Measurements from ENCODE around the gene NEK10.
"Not testable (repeated sequence)": the region's sequence is repeated elsewhere in the genome, so short reads cannot be mapped to it uniquely, and the experiment has no call there.

NEK10 gene

DNA sequence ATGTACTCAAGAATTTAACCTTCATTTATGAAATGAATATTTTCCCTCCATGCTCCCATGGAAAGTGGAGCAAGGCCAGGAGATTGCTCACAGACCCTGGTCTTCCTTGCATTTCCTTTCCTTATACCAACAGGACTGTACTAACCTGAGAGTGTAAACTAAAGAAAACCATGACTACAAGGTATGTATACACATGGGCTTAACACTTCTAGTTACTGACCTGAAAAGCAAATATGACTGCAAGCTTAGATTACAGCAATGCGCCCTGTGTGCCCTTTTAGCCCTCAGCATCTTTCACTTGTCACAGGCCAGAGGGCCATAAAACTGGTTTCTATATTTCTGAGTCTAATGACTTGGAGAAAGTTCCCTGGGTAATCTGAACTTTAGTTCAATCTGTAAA is 52.1 kb downstream of the NEK10 start:
- H3K9ac ChIP-seq (ENCODE audit: low read depth in 1 of 2, low read length in 2 of 2): no peak overlapping the region
- no peaks in the 10 kb centered on the region for H3K4me1 ChIP-seq (ENCODE audit: control insufficient read depth in 2 of 2, insufficient read depth in 2 of 2, low read length in 2 of 2)
- H3K9me3 ChIP-seq (ENCODE audit: control insufficient read depth in 2 of 2, low read length in 2 of 2): no peaks in the 10 kb centered on the region

GRCh38 chr3:27315003-27315402 is 54.2 kb downstream of the NEK10 start:
- Histone ChIP-seq H3K4me1 (ENCODE audit: control insufficient read depth in 2 of 2, insufficient read depth in 2 of 2, low read length in 2 of 2) (no peaks in the 10 kb centered on the region), H3K27me3 (ENCODE audit: control insufficient read depth in 2 of 2, insufficient read depth in 2 of 2, low read length in 2 of 2) (no peaks in the 10 kb centered on the region), H3K4me3 (ENCODE audit: low read length in 2 of 2) (no peak overlapping the region), H3K36me3 (ENCODE audit: control insufficient read depth in 2 of 2, insufficient read depth in 2 of 2, low read length in 2 of 2) (no peaks in the 10 kb centered on the region), H3K27ac (ENCODE audit: low read depth in 2 of 2, low read length in 2 of 2) (no peak overlapping the region), H3K9ac (ENCODE audit: low read depth in 1 of 2, low read length in 2 of 2) (no peak overlapping the region), H3K9me3 (ENCODE audit: control insufficient read depth in 2 of 2, low read length in 2 of 2) (no peaks in the 10 kb centered on the region)

More for the DNA sequence above, 52.1 kb downstream of the NEK10 start:
- H3K27me3 ChIP-seq (ENCODE audit: control insufficient read depth in 2 of 2, insufficient read depth in 2 of 2, low read length in 2 of 2): no peaks in the 10 kb centered on the region
- H3K4me3 ChIP-seq (ENCODE audit: low read length in 2 of 2): no peak overlapping the region
- H3K36me3 ChIP-seq (ENCODE audit: control insufficient read depth in 2 of 2, insufficient read depth in 2 of 2, low read length in 2 of 2): no peaks in the 10 kb centered on the region
- H3K27ac ChIP-seq (ENCODE audit: low read depth in 2 of 2, low read length in 2 of 2): no peak overlapping the region

DNA sequence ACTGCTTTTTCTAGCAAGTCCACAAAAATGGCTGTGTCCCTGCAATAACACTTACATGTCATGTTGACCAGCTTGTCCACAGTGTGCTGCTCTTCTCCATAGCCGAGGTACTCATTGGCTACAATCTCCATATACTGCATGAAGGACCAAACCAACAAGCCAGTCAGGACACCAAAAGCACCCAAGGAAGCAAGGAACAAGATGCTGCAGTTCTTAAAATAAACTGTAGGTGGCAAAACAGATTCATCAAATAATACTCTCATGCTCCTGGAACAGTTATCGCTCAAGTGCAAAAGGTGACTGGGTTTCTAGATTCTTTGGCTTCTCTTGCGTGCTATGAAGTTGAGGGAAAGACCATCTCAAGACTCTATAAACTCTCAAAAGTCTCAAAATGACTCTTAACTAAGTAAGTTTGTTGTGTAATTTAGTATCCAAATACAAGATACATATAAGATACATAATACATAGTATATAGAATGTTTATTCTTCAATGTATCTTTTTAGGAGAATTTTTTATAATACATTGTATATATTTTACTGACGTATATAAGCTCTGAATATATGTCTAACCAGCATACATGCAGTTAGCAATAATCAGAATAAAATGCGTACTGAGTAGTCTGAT is 57.0 kb downstream of the NEK10 start:
- no peak overlapping the region for H3K9ac ChIP-seq (ENCODE audit: low read depth in 1 of 2, low read length in 2 of 2)
- no peak overlapping the region for H3K4me3 ChIP-seq (ENCODE audit: low read length in 2 of 2)
- H3K4me1 ChIP-seq (ENCODE audit: control insufficient read depth in 2 of 2, insufficient read depth in 2 of 2, low read length in 2 of 2): no peaks in the 10 kb centered on the region
- H3K27me3 ChIP-seq (ENCODE audit: control insufficient read depth in 2 of 2, insufficient read depth in 2 of 2, low read length in 2 of 2): no peaks in the 10 kb centered on the region
- no peak overlapping the region for H3K27ac ChIP-seq (ENCODE audit: low read depth in 2 of 2, low read length in 2 of 2)
- no peaks in the 10 kb centered on the region for H3K36me3 ChIP-seq (ENCODE audit: control insufficient read depth in 2 of 2, insufficient read depth in 2 of 2, low read length in 2 of 2)
- no peaks in the 10 kb centered on the region for H3K9me3 ChIP-seq (ENCODE audit: control insufficient read depth in 2 of 2, low read length in 2 of 2)

DNA sequence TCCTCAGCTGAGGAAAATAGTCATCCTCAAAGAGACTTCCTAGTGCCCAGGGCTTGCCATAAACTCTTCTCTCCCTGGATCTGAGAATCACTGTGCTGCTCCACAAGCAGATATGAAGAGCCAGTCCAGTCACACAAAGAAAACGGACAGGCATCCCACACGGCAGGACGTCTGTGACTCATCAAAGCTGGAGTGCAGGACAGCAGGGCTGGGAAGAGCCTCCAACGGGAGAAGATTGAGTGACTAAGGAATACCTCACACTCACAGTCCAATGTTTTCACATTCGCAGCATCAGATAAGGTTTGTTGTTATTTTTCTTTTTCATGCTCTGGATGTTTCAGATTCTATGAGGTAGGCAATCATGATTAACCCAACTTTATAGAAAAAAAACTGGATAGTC is 57.8 kb downstream of the NEK10 start:
- H3K9me3 ChIP-seq (ENCODE audit: control insufficient read depth in 2 of 2, low read length in 2 of 2): no peaks in the 10 kb centered on the region
- no peaks in the 10 kb centered on the region for H3K36me3 ChIP-seq (ENCODE audit: control insufficient read depth in 2 of 2, insufficient read depth in 2 of 2, low read length in 2 of 2)
- no peak overlapping the region for H3K9ac ChIP-seq (ENCODE audit: low read depth in 1 of 2, low read length in 2 of 2)
- H3K27me3 ChIP-seq (ENCODE audit: control insufficient read depth in 2 of 2, insufficient read depth in 2 of 2, low read length in 2 of 2): no peaks in the 10 kb centered on the region
- H3K4me1 ChIP-seq (ENCODE audit: control insufficient read depth in 2 of 2, insufficient read depth in 2 of 2, low read length in 2 of 2): no peaks in the 10 kb centered on the region
- H3K27ac ChIP-seq (ENCODE audit: low read depth in 2 of 2, low read length in 2 of 2): no peak overlapping the region
- no peak overlapping the region for H3K4me3 ChIP-seq (ENCODE audit: low read length in 2 of 2)

DNA sequence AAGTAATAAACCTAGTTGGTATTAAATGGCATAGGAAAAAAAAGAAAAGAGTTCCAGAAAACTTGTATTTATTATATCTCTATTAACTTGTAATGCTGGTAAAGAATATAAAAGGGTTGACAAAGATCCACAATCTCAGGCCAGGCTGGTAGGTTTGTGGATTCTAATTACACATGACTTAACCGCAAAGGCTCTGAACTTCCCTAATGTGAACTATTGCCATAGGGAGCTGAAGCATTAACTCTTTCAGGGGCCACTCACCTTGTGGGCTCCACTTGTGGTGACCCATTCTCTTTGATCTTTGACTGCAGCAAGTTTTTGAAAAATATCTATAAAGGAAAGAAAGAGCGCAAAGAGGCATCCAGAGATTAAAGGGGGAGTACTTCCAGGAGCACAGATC is 58.5 kb downstream of the NEK10 start:
- Histone ChIP-seq H3K36me3 (ENCODE audit: control insufficient read depth in 2 of 2, insufficient read depth in 2 of 2, low read length in 2 of 2) (no peaks in the 10 kb centered on the region), H3K27me3 (ENCODE audit: control insufficient read depth in 2 of 2, insufficient read depth in 2 of 2, low read length in 2 of 2) (no peaks in the 10 kb centered on the region), H3K9me3 (ENCODE audit: control insufficient read depth in 2 of 2, low read length in 2 of 2) (no peaks in the 10 kb centered on the region), H3K9ac (ENCODE audit: low read depth in 1 of 2, low read length in 2 of 2) (no peak overlapping the region), H3K27ac (ENCODE audit: low read depth in 2 of 2, low read length in 2 of 2) (no peak overlapping the region), H3K4me3 (ENCODE audit: low read length in 2 of 2) (no peak overlapping the region), H3K4me1 (ENCODE audit: control insufficient read depth in 2 of 2, insufficient read depth in 2 of 2, low read length in 2 of 2) (no peaks in the 10 kb centered on the region)

DNA sequence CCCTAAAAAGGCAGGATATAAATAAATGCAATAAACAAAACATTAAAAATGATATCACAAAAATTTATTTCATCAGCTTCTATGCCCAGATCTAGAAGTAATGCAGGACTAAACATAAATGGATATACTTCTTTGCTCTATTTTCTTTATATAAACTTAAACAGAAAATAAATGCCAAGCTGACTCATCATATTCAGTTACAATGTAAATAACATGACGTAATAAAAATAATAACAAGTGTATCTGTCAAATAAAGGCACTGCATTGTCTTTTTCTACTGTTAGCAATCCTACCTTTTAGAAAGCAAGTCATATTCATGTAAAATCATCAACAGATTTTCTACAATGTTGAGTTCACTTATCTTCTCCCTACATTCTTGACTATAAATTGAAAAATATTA is 61.6 kb downstream of the NEK10 start:
- Histone ChIP-seq H3K36me3 (ENCODE audit: control insufficient read depth in 2 of 2, insufficient read depth in 2 of 2, low read length in 2 of 2) (no peaks in the 10 kb centered on the region), H3K4me1 (ENCODE audit: control insufficient read depth in 2 of 2, insufficient read depth in 2 of 2, low read length in 2 of 2) (no peaks in the 10 kb centered on the region), H3K27ac (ENCODE audit: low read depth in 2 of 2, low read length in 2 of 2) (no peak overlapping the region), H3K4me3 (ENCODE audit: low read length in 2 of 2) (no peak overlapping the region), H3K9me3 (ENCODE audit: control insufficient read depth in 2 of 2, low read length in 2 of 2) (no peaks in the 10 kb centered on the region), H3K9ac (ENCODE audit: low read depth in 1 of 2, low read length in 2 of 2) (no peak overlapping the region), H3K27me3 (ENCODE audit: control insufficient read depth in 2 of 2, insufficient read depth in 2 of 2, low read length in 2 of 2) (no peaks in the 10 kb centered on the region)

DNA sequence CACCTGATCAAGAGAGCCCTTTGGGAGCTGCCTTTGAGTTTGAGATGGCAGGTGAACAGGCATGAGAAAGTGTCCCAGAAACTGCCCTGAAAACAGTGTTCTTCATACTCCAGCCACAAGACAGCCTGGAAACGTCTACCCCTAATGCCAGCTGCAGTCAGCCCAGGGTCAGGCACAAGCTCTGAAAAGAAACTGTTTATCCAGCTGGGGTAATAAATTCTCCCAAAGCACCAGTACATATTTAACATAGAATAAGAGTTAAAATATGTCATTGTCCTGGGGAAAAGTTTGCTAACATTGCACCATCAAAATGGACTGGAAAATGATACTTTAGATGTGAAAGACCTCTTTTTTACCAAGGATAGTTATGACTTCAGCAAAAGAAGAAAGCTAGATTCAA is 66.3 kb downstream of the NEK10 start:
- Histone ChIP-seq H3K9me3 (ENCODE audit: control insufficient read depth in 2 of 2, low read length in 2 of 2) (peaks cover 0 to 2% of the 10 kb centered on the region in 2 donors), H3K4me3 (ENCODE audit: low read length in 2 of 2) (no peak overlapping the region)

DNA sequence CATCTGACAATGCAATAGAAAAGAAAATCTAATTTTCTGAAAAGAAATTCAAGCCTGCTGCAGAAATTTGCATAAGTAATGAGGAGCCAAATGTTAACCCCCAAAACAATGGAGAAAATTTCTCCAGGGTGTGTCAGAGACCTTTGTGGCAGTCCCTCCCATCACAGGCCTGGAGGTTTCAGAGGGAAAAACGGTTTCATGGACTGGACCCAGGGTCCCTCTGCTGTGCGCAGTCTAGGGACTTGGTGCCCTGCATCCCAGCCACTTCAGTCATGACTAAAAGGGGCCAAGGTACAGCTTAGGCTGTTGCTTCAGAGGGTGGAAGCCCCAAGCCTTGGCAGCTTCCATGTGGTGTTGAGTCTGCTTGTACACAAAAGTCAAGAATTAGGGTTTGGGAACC is 70.2 kb downstream of the NEK10 start:
- H3K4me3 ChIP-seq (ENCODE audit: low read length in 2 of 2); H3K9me3 ChIP-seq (ENCODE audit: control insufficient read depth in 2 of 2, low read length in 2 of 2); H3K9ac ChIP-seq (ENCODE audit: low read depth in 1 of 2, low read length in 2 of 2); H3K4me1 ChIP-seq (ENCODE audit: control insufficient read depth in 2 of 2, insufficient read depth in 2 of 2, low read length in 2 of 2); H3K36me3 ChIP-seq (ENCODE audit: control insufficient read depth in 2 of 2, insufficient read depth in 2 of 2, low read length in 2 of 2); H3K27ac ChIP-seq (ENCODE audit: low read depth in 2 of 2, low read length in 2 of 2); H3K27me3 ChIP-seq (ENCODE audit: control insufficient read depth in 2 of 2, insufficient read depth in 2 of 2, low read length in 2 of 2): not testable (repeated sequence)

More for the DNA sequence above, 66.3 kb downstream of the NEK10 start:
- Histone ChIP-seq H3K27me3 (ENCODE audit: control insufficient read depth in 2 of 2, insufficient read depth in 2 of 2, low read length in 2 of 2) (no peaks in the 10 kb centered on the region), H3K27ac (ENCODE audit: low read depth in 2 of 2, low read length in 2 of 2) (no peak overlapping the region), H3K9ac (ENCODE audit: low read depth in 1 of 2, low read length in 2 of 2) (no peak overlapping the region), H3K36me3 (ENCODE audit: control insufficient read depth in 2 of 2, insufficient read depth in 2 of 2, low read length in 2 of 2) (no peaks in the 10 kb centered on the region), H3K4me1 (ENCODE audit: control insufficient read depth in 2 of 2, insufficient read depth in 2 of 2, low read length in 2 of 2) (no peaks in the 10 kb centered on the region)

- H3K27me3 ChIP-seq (ENCODE audit: control insufficient read depth in 2 of 2, insufficient read depth in 2 of 2, low read length in 2 of 2): no peaks in the 10 kb centered on the region
- H3K4me3 ChIP-seq (ENCODE audit: low read length in 2 of 2): no peak overlapping the region
- no peaks in the 10 kb centered on the region for H3K9me3 ChIP-seq (ENCODE audit: control insufficient read depth in 2 of 2, low read length in 2 of 2)
- no peak overlapping the region for H3K27ac ChIP-seq (ENCODE audit: low read depth in 2 of 2, low read length in 2 of 2)
- no peak overlapping the region for H3K9ac ChIP-seq (ENCODE audit: low read depth in 1 of 2, low read length in 2 of 2)
- no peaks in the 10 kb centered on the region for H3K36me3 ChIP-seq (ENCODE audit: control insufficient read depth in 2 of 2, insufficient read depth in 2 of 2, low read length in 2 of 2)
- no peaks in the 10 kb centered on the region for H3K4me1 ChIP-seq (ENCODE audit: control insufficient read depth in 2 of 2, insufficient read depth in 2 of 2, low read length in 2 of 2)
Measured at GRCh38 chr3:27293939-27294338, 75.2 kb downstream of the NEK10 start.

GRCh38 chr3:27290760-27291159 is 78.4 kb downstream of the NEK10 start:
- H3K4me3 ChIP-seq (ENCODE audit: low read length in 2 of 2): no peak overlapping the region
- no peaks in the 10 kb centered on the region for H3K4me1 ChIP-seq (ENCODE audit: control insufficient read depth in 2 of 2, insufficient read depth in 2 of 2, low read length in 2 of 2)
- no peaks in the 10 kb centered on the region for H3K36me3 ChIP-seq (ENCODE audit: control insufficient read depth in 2 of 2, insufficient read depth in 2 of 2, low read length in 2 of 2)
- H3K27ac ChIP-seq (ENCODE audit: low read depth in 2 of 2, low read length in 2 of 2): no peak overlapping the region
- H3K27me3 ChIP-seq (ENCODE audit: control insufficient read depth in 2 of 2, insufficient read depth in 2 of 2, low read length in 2 of 2): no peaks in the 10 kb centered on the region
- no peak overlapping the region for H3K9ac ChIP-seq (ENCODE audit: low read depth in 1 of 2, low read length in 2 of 2)
- H3K9me3 ChIP-seq (ENCODE audit: control insufficient read depth in 2 of 2, low read length in 2 of 2): no peaks in the 10 kb centered on the region

Data from mucosa of rectum (tissue), 2 donors.